H9 (cell line): Measurements from ENCODE around the gene PRKCZ. TPM values are rescaled to one million over a fixed set of nuclear protein-coding genes. Genes with fewer than 3 reads are reported as not detected.
A peak's percentile ranks its signal among the peaks of the same experiment; 100 is the strongest.

Experiments used
- DNase-seq: peaks from one replicate; pipeline ENCODE4 v3.0.0-alpha.2; 2017
- H2AFZ ChIP-seq: one replicate; pipeline ENCODE4 v1.6.1; 2013; ENCODE audit warnings: mild to moderate bottlenecking, low read length, control low read depth, moderate library complexity
- H2AK5ac ChIP-seq: 2 replicates; pipeline ENCODE4 v1.6.1; 2013; ENCODE audit warnings: low read length, control low read depth, mixed read lengths; ENCODE audit not compliant: insufficient read length
- H2BK120ac ChIP-seq: one replicate; pipeline ENCODE4 v1.6.1; 2013; ENCODE audit warnings: low read depth, mild to moderate bottlenecking, low read length, control low read depth, inconsistent platforms; ENCODE audit not compliant: poor library complexity, severe bottlenecking
- H2BK12ac ChIP-seq: 2 replicates; pipeline ENCODE4 v1.6.1; 2013; ENCODE audit warnings: low read length, control low read depth, mixed read lengths, low read depth; ENCODE audit not compliant: insufficient read length
- H2BK15ac ChIP-seq: 2 replicates; pipeline ENCODE4 v1.6.1; 2013; ENCODE audit warnings: low read depth, low read length, control low read depth
- H2BK20ac ChIP-seq: one replicate; pipeline ENCODE4 v1.6.1; 2013; ENCODE audit warnings: low read depth, mild to moderate bottlenecking, low read length, control low read depth, inconsistent platforms; ENCODE audit not compliant: poor library complexity, severe bottlenecking
- H2BK5ac ChIP-seq: 2 replicates; pipeline ENCODE4 v1.6.1; 2013; ENCODE audit warnings: low read length, control low read depth, mixed read lengths; ENCODE audit not compliant: insufficient read length
- H3K14ac ChIP-seq: 2 replicates; pipeline ENCODE4 v1.6.1; 2013; ENCODE audit warnings: low read length, control low read depth; ENCODE audit not compliant: insufficient read depth
- H3K18ac ChIP-seq: 2 replicates; pipeline ENCODE4 v1.6.1; 2013; ENCODE audit warnings: low read depth, mild to moderate bottlenecking, mixed read lengths, low read length, control low read depth; ENCODE audit not compliant: insufficient read length
- H3K23ac ChIP-seq: 2 replicates; pipeline ENCODE4 v1.6.1; 2013; ENCODE audit warnings: low read length, control low read depth, mixed read lengths, low read depth; ENCODE audit not compliant: insufficient read length
- H3K23me2 ChIP-seq: 2 replicates; pipeline ENCODE4 v1.6.1; 2013; ENCODE audit warnings: low read depth, mild to moderate bottlenecking, mixed read lengths, low read length, control low read depth; ENCODE audit not compliant: insufficient read length, poor library complexity, severe bottlenecking
- H3K27ac ChIP-seq: 2 replicates; pipeline ENCODE4 v1.5.1; 2013; ENCODE audit warnings: low read length, control low read depth, mixed read lengths, low read depth; ENCODE audit not compliant: insufficient read length
- H3K27me3 ChIP-seq: 2 replicates; pipeline ENCODE4 v1.6.1; 2013; ENCODE audit warnings: low read length, control low read depth, inconsistent platforms; ENCODE audit not compliant: insufficient read depth
- H3K4ac ChIP-seq: 2 replicates; pipeline ENCODE4 v1.6.1; 2013; ENCODE audit warnings: low read depth, mild to moderate bottlenecking, control low read depth, inconsistent platforms, low read length, moderate library complexity
- H3K4me1 ChIP-seq: 2 replicates; pipeline ENCODE4 v1.6.1; 2013; ENCODE audit warnings: low read length, control low read depth, inconsistent platforms; ENCODE audit not compliant: insufficient read depth
- H3K4me2 ChIP-seq: 2 replicates; pipeline ENCODE4 v1.6.1; 2013; ENCODE audit warnings: low read length, control low read depth, mixed read lengths; ENCODE audit not compliant: insufficient read length, insufficient read depth
- H3K56ac ChIP-seq: 2 replicates; pipeline ENCODE4 v1.6.1; 2013; ENCODE audit warnings: low read depth, mild to moderate bottlenecking, mixed read lengths, low read length, control low read depth; ENCODE audit not compliant: insufficient read length
- H3K79me1 ChIP-seq: 2 replicates; pipeline ENCODE4 v1.6.1; 2013; ENCODE audit warnings: low read depth, mild to moderate bottlenecking, moderate library complexity, low read length, control low read depth, inconsistent platforms; ENCODE audit not compliant: insufficient read depth, poor library complexity, severe bottlenecking
- H3K79me2 ChIP-seq: 2 replicates; pipeline ENCODE4 v1.6.1; 2013; ENCODE audit warnings: low read length, control low read depth, inconsistent platforms; ENCODE audit not compliant: insufficient read depth
- H3K9ac ChIP-seq: 2 replicates; pipeline ENCODE4 v1.6.1; 2013; ENCODE audit warnings: low read length, control low read depth, mixed read lengths; ENCODE audit not compliant: insufficient read length; ENCODE audit errors: extremely low read depth
- H3K9me3 ChIP-seq: one replicate; pipeline ENCODE4 v1.6.1; 2013; ENCODE audit warnings: low read depth, low read length, inconsistent platforms; ENCODE audit not compliant: control insufficient read depth
- H3T11ph ChIP-seq: one replicate; pipeline ENCODE4 v1.6.1; 2013; ENCODE audit warnings: mild to moderate bottlenecking, low read length, control low read depth, inconsistent platforms
- H4K20me1 ChIP-seq: one replicate; pipeline ENCODE4 v1.6.1; 2013; ENCODE audit not compliant: control insufficient read depth, insufficient read length, insufficient read depth
- H4K5ac ChIP-seq: 2 replicates; pipeline ENCODE4 v1.6.1; 2013; ENCODE audit warnings: low read depth, mild to moderate bottlenecking, mixed read lengths, low read length, control low read depth; ENCODE audit not compliant: insufficient read length
- H4K8ac ChIP-seq: replicated peaks from 2 replicates; pipeline ENCODE4 v1.6.1; 2013; ENCODE audit warnings: low read length, control low read depth, mixed read lengths, low read depth; ENCODE audit not compliant: insufficient read length
- H4K91ac ChIP-seq: 2 replicates; pipeline ENCODE4 v1.6.1; 2013; ENCODE audit warnings: low read depth, mild to moderate bottlenecking, moderate library complexity, mixed read lengths, low read length, control low read depth; ENCODE audit not compliant: insufficient read length
- H3K27ac Mint-ChIP-seq, 3 experiments: 2 replicates in 2 of 3; 3 replicates in 1 of 3; pipeline ENCODE4 v1.8.0; 2020 to 2021; ENCODE audit warnings: mixed read lengths in 3 of 3, mild to moderate bottlenecking in 1 of 3, moderate library complexity in 1 of 3
- H3K27me3 Mint-ChIP-seq: 2 replicates; pipeline ENCODE4 v1.8.0; 2021; ENCODE audit warnings: low read depth, mild to moderate bottlenecking, moderate library complexity, mixed read lengths
- H3K36me3 Mint-ChIP-seq, 3 experiments: 2 replicates in 2 of 3; 3 replicates in 1 of 3; pipeline ENCODE4 v1.8.0; 2020 to 2021; ENCODE audit warnings: low read depth in 3 of 3, mixed read lengths in 3 of 3; ENCODE audit not compliant: insufficient read depth in 1 of 3
- H3K4me1 Mint-ChIP-seq, 2 experiments: 2 replicates each; pipeline ENCODE4 v1.8.0; 2020; ENCODE audit warnings: mixed read lengths in 2 of 2
- H3K4me3 Mint-ChIP-seq, 2 experiments: 2 replicates in 1 of 2; 3 replicates in 1 of 2; pipeline ENCODE4 v1.8.0; 2020 to 2021; ENCODE audit warnings: mild to moderate bottlenecking in 2 of 2, mixed read lengths in 2 of 2, moderate library complexity in 1 of 2
- H3K9me3 Mint-ChIP-seq, 2 experiments: 2 replicates in 1 of 2; 3 replicates in 1 of 2; pipeline ENCODE4 v1.8.0; 2020; ENCODE audit warnings: mild to moderate bottlenecking in 2 of 2, mixed read lengths in 2 of 2, moderate library complexity in 1 of 2
- WGBS: extraction: QIAGEN DNeasy Blood & Tissue Kit; methylation state at CpG from one replicate; pipeline ENCODE4 v1.1.7; 2013; ENCODE audit warnings: missing lambda C conversion rate, low lambda C conversion rate, mixed read lengths; ENCODE audit not compliant: insufficient read length; ENCODE audit errors: extremely low coverage; 5-methylcytosine and 5-hydroxymethylcytosine counted together
- total RNA-seq: library from RNA; stranded (reverse); gene quantifications from 2 replicates; pipeline ENCODE4 v1.2.1, GENCODE V29; 2021
- TF ChIP-seq, protein P1 (sequence below): fragments of 200-600 bp; sonication (generic); conservative IDR thresholded peaks from 3 replicates; pipeline ENCODE4 v1.8.0; 2021; ENCODE audit warnings: antibody characterized with exemption, mild to moderate bottlenecking

Gene PRKCZ
- total RNA-seq, 1 experiment from 2014 or later, result 48.4 TPM

DNA sequence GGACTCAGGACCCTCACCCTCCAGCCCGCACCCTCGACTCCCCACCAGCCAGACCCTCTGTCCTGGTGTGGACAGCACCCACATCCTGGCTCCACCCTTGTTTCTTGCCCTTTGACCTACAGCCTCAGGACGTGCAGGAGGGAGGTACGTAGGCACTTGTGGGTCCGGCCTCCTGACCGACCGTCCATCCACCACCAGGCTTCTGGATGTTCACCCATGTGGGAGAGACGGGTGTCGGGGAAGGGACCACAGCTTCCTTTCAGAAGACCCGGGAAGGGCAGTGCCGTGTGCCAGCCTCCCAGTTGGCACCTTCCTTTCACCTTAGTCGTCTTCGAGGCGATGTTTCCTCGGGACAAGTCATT lies 61.4 kb downstream of the PRKCZ start:
- Histone ChIP-seq H2BK120ac (no peak overlapping the region), H3K27ac (no peak overlapping the region), H2BK5ac (no peak overlapping the region), H2AFZ (no peak overlapping the region), H3K9ac (no peak overlapping the region), H2BK20ac (no peak overlapping the region), H4K5ac (no peak overlapping the region), H3K79me1 (no peaks in the 10 kb centered on the region), H3K4ac (no peak overlapping the region), H3K4me2 (no peak overlapping the region), H3T11ph (no peak overlapping the region), H3K18ac (no peak overlapping the region), H2BK12ac (no peak overlapping the region), H3K4me1 (no peaks in the 10 kb centered on the region; the same call in 1 of the 2 replicates), H3K27me3 (no peaks in the 10 kb centered on the region), H4K91ac (no peak overlapping the region), H3K79me2 (no peaks in the 10 kb centered on the region), H4K20me1 (no peaks in the 10 kb centered on the region), H3K9me3 (no peaks in the 10 kb centered on the region), H2BK15ac (no peak overlapping the region), H3K56ac (no peak overlapping the region), H3K23me2 (peaks cover 3% of the 10 kb centered on the region), H3K14ac (no peak overlapping the region), H2AK5ac (no peak overlapping the region), H3K23ac (no peak overlapping the region), H4K8ac (no peak overlapping the region)
- Mint-ChIP-seq H3K36me3 (peaks cover 0 to 15% (median 9%) of the 10 kb centered on the region in 3 experiments; a peak in 2 of 7 replicates), H3K4me3 (no peak overlapping the region), H3K4me1 (peaks cover 20 to 22% of the 10 kb centered on the region in 2 experiments), H3K27ac (peak overlapping the region in 2 of 3 experiments; percentile 10 to 48; a peak in 2 of 7 replicates), H3K9me3 (no peaks in the 10 kb centered on the region), H3K27me3 (no peaks in the 10 kb centered on the region; the same call in 1 of the 2 replicates)
- TF ChIP-seq, protein P1, sequence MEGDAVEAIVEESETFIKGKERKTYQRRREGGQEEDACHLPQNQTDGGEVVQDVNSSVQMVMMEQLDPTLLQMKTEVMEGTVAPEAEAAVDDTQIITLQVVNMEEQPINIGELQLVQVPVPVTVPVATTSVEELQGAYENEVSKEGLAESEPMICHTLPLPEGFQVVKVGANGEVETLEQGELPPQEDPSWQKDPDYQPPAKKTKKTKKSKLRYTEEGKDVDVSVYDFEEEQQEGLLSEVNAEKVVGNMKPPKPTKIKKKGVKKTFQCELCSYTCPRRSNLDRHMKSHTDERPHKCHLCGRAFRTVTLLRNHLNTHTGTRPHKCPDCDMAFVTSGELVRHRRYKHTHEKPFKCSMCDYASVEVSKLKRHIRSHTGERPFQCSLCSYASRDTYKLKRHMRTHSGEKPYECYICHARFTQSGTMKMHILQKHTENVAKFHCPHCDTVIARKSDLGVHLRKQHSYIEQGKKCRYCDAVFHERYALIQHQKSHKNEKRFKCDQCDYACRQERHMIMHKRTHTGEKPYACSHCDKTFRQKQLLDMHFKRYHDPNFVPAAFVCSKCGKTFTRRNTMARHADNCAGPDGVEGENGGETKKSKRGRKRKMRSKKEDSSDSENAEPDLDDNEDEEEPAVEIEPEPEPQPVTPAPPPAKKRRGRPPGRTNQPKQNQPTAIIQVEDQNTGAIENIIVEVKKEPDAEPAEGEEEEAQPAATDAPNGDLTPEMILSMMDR, result no peak
- WGBS, result no CpG with 5 or more reads among the region's 15 CpGs
- no peak for DNase-seq
